IMR-90 (cell line): ENCODE results near the gene CCDC97. TPM values are rescaled to one million over a fixed set of nuclear protein-coding genes. Genes with fewer than 3 reads are reported as not detected.

Experiments
- ATAC-seq: fragments of 200-7000 bp; cut with Tn5 transposase; 2 replicates; pipeline ENCODE4 v1.9.1; 2020; ENCODE audit warnings: low read depth, mild to moderate bottlenecking, moderate library complexity
- BruUV-seq: library from RNA; stranded (reverse); fragments of 400-500 nt; replicated peaks from 2 replicates; lab custom pipeline; 2021; lab: Mats Ljungman, UMichigan
- CTCF ChIA-PET: fragments of 300-600 bp; formaldehyde crosslinking; extraction: SDS; loops from one replicate; lab custom pipeline; 2021; ENCODE audit warnings: antibody characterized with exemption; lab: Yijun Ruan, JAX
- POLR2A ChIA-PET: fragments of 300-600 bp; sonication (Branson Sonifier 250); formaldehyde crosslinking; loops from one replicate; lab custom pipeline; 2022; ENCODE audit warnings: antibody characterized with exemption; ENCODE audit not compliant: unreplicated experiment; lab: Charles Lee
- DNase-seq: peaks from one replicate; pipeline ENCODE4 v3.0.0; 2013
- H2AFZ ChIP-seq: replicated peaks from 2 replicates; pipeline ENCODE3; 2013; ENCODE audit warnings: low read length, mild to moderate bottlenecking; ENCODE audit not compliant: poor library complexity
- H2AK5ac ChIP-seq: 2 replicates; pipeline ENCODE4 v1.6.1; 2013; ENCODE audit warnings: low read depth, low read length, inconsistent platforms
- H2AK9ac ChIP-seq: replicated peaks from 2 replicates; pipeline ENCODE3; 2013; ENCODE audit warnings: mild to moderate bottlenecking, low read depth, low read length, moderate library complexity; ENCODE audit not compliant: poor library complexity
- H2BK120ac ChIP-seq: 2 replicates; pipeline ENCODE4 v1.6.1; 2013; ENCODE audit warnings: low read depth, low read length, inconsistent platforms
- H2BK15ac ChIP-seq: 3 replicates; pipeline ENCODE4 v1.6.1; 2013; ENCODE audit warnings: low read depth, low read length, inconsistent platforms
- H2BK20ac ChIP-seq: 2 replicates; pipeline ENCODE4 v1.6.1; 2013; ENCODE audit warnings: low read depth, mild to moderate bottlenecking, inconsistent platforms, low read length, moderate library complexity
- H2BK5ac ChIP-seq: 2 replicates; pipeline ENCODE4 v1.6.1; 2013; ENCODE audit warnings: mild to moderate bottlenecking, low read depth, low read length, inconsistent platforms; ENCODE audit not compliant: poor library complexity, severe bottlenecking
- H3K14ac ChIP-seq: replicated peaks from 2 replicates; pipeline ENCODE4 v1.6.1; 2013; ENCODE audit warnings: low read depth, low read length, inconsistent platforms
- H3K18ac ChIP-seq: 2 replicates; pipeline ENCODE4 v1.6.1; 2013; ENCODE audit warnings: low read depth, low read length, control low read depth
- H3K23ac ChIP-seq: 2 replicates; pipeline ENCODE4 v1.6.1; 2013; ENCODE audit warnings: low read depth, low read length, inconsistent platforms
- H3K27ac ChIP-seq: 2 replicates; pipeline ENCODE4 v1.5.1; 2013; ENCODE audit warnings: mild to moderate bottlenecking, control low read depth, low read length; ENCODE audit not compliant: insufficient read depth
- H3K27me3 ChIP-seq: 2 replicates; pipeline ENCODE4 v1.6.1; 2013; ENCODE audit warnings: low read length; ENCODE audit not compliant: control insufficient read depth, insufficient read depth
- H3K36me3 ChIP-seq: 2 replicates; pipeline ENCODE4 v1.6.1; 2013; ENCODE audit warnings: low read length, mixed read lengths; ENCODE audit not compliant: control insufficient read depth, insufficient read depth
- H3K4ac ChIP-seq: 2 replicates; pipeline ENCODE4 v1.6.1; 2013; ENCODE audit warnings: low read depth, low read length, inconsistent platforms
- H3K4me1 ChIP-seq: 2 replicates; pipeline ENCODE4 v1.6.1; 2013; ENCODE audit warnings: low read length, mixed read lengths; ENCODE audit not compliant: control insufficient read depth, insufficient read depth
- H3K4me2 ChIP-seq: 2 replicates; pipeline ENCODE4 v1.6.1; 2013; ENCODE audit warnings: low read depth, mild to moderate bottlenecking, control low read depth, low read length, moderate library complexity
- H3K4me3 ChIP-seq: 2 replicates; pipeline ENCODE4 v1.5.1; 2013; ENCODE audit warnings: low read depth, mild to moderate bottlenecking, control low read depth, low read length, moderate library complexity; ENCODE audit not compliant: insufficient read depth
- H3K56ac ChIP-seq: 2 replicates; pipeline ENCODE4 v1.6.1; 2013; ENCODE audit warnings: low read length, inconsistent platforms; ENCODE audit not compliant: insufficient read depth; ENCODE audit errors: extremely low read depth
- H3K79me1 ChIP-seq, 2 experiments: 2 replicates each; pipeline ENCODE4 v1.6.1; 2013; ENCODE audit warnings: low read length in 2 of 2, inconsistent platforms in 1 of 2, low read depth in 1 of 2
- H3K9ac ChIP-seq: 2 replicates; pipeline ENCODE4 v1.6.1; 2013; ENCODE audit warnings: low read depth, low read length, control low read depth
- H3K9me1 ChIP-seq: 2 replicates; pipeline ENCODE4 v1.6.1; 2013; ENCODE audit warnings: low read length, inconsistent platforms; ENCODE audit not compliant: insufficient read depth
- H3K9me3 ChIP-seq: 2 replicates; pipeline ENCODE4 v1.6.1; 2013; ENCODE audit warnings: low read length; ENCODE audit not compliant: control insufficient read depth, insufficient read depth
- H4K20me1 ChIP-seq: 2 replicates; pipeline ENCODE4 v1.6.1; 2013; ENCODE audit warnings: low read length, inconsistent platforms; ENCODE audit not compliant: insufficient read depth
- H4K5ac ChIP-seq: 2 replicates; pipeline ENCODE4 v1.6.1; 2013; ENCODE audit warnings: mild to moderate bottlenecking, low read depth, low read length, control low read depth
- H4K8ac ChIP-seq, 2 experiments: 2 replicates each; pipeline ENCODE4 v1.6.1; 2013; ENCODE audit warnings: low read depth in 2 of 2, low read length in 2 of 2, control low read depth in 1 of 2, inconsistent platforms in 1 of 2
- H4K91ac ChIP-seq: 2 replicates; pipeline ENCODE4 v1.6.1; 2013; ENCODE audit warnings: low read depth, low read length, inconsistent platforms; ENCODE audit not compliant: insufficient read depth
- BHLHE40 ChIP-seq: fragments of 150-350 bp; IDR thresholded peaks from 2 replicates; pipeline ENCODE4 v1.6.1; 2016; ENCODE audit warnings: mild to moderate bottlenecking, low read depth, low read length
- CEBPB ChIP-seq: IDR thresholded peaks from 2 replicates; pipeline ENCODE4 v1.6.1; 2012; ENCODE audit warnings: low read depth, low read length, improper control_type of control experiment
- MXI1 ChIP-seq: IDR thresholded peaks from 2 replicates; pipeline ENCODE4 v1.6.1; 2012; ENCODE audit warnings: low read depth, mild to moderate bottlenecking, low read length, moderate library complexity, borderline replicate concordance
- NFE2L2 ChIP-seq: fragments of 150-350 bp; IDR thresholded peaks from 2 replicates; pipeline ENCODE4 v1.6.1; 2016; ENCODE audit warnings: low read depth, mild to moderate bottlenecking, low read length
- SMC3 ChIP-seq: fragments of 150-350 bp; IDR thresholded peaks from 2 replicates; pipeline ENCODE4 v1.6.1; 2016; ENCODE audit warnings: low read depth, mild to moderate bottlenecking, antibody characterized with exemption, low read length, moderate library complexity
- WGBS, 2 experiments: methylation state at CpG; one replicate each; pipeline versions ENCODE4 v1.1.5 to v1.1.7; 2013; ENCODE audit warnings: missing lambda C conversion rate in 2 of 2; ENCODE audit not compliant: insufficient read length in 1 of 2; ENCODE audit errors: extremely low coverage in 2 of 2; 5-methylcytosine and 5-hydroxymethylcytosine counted together
- dilution Hi-C: fragments of 300-500 bp; cut with HindIII; formaldehyde crosslinking; loops from one replicate; pipeline ENCODE4 v1.14.3; 2018; ENCODE audit warnings: low sequenced_read_pairs; ENCODE audit not compliant: unreplicated experiment
- in situ Hi-C: fragments of 300-500 bp; cut with MboI; formaldehyde crosslinking; loops from 3 replicates; pipeline ENCODE4 v1.14.3; 2019; ENCODE audit warnings: low sequenced_read_pairs, inconsistent platforms, mixed read lengths
- intact Hi-C: fragments of 100-400 bp; cut with micrococcal nuclease; formaldehyde crosslinking; loops from 2 replicates; pipeline ENCODE4 v1.10.0; 2022
- polyA plus RNA-seq, 3 experiments: library from polyadenylated mRNA; depleted of rRNA; stranded (reverse); fragments of >200 nt; gene quantifications; 2 replicates each; pipeline ENCODE4 v1.2.3, GENCODE V29; 2012; ENCODE audit warnings: low replicate concordance in 1 of 3
- total RNA-seq: library from RNA; depleted of rRNA; stranded (reverse); fragments of >200 nt; gene quantifications from 2 replicates; pipeline ENCODE4 v1.2.3, GENCODE V29; 2012

The CCDC97 gene
- total and polyA plus RNA-seq, 2 of the 4 experiments (the other 2 are of a cell fraction) = 4.1 to 11.0 TPM

DNA sequence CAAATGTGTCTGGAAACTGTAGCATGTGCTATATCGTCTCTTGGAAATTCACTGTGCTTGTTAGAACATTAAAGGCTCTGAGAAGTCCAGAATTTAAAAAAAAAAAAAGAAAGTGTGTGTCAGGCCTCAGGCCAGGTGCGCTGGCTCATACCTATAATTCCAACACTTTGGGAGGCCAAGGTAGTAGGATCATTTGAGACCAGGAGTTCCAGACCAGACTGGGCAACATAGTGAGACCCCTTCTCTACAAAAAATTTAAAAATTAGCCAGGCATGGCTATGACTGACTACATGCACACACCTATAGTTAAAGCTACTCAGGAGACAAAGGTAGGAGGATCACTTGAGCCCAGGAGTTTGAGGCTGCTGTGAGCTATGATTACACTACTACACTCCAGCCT lies 40.9 kb upstream of the CCDC97 start:
- no peak overlapping the region for H2BK20ac ChIP-seq
- no peak overlapping the region for H3K4me2 ChIP-seq
- no peak for TF ChIP-seq BHLHE40
- no peak for TF ChIP-seq NFE2L2
- TF ChIP-seq MXI1 = no peak
- TF ChIP-seq SMC3 = no peak
- no peak for TF ChIP-seq CEBPB
- peaks cover 40 to 66% of the 10 kb centered on the region in 2 experiments for H3K79me1 ChIP-seq
- H2BK5ac ChIP-seq = no peak overlapping the region
- H3K27ac ChIP-seq = no peak overlapping the region
- H4K8ac ChIP-seq = no peak overlapping the region
- no peak overlapping the region for H3K4me3 ChIP-seq
- in situ Hi-C loops (loop anchor here (25.0 kb wide), 1 partner anchor 607 kb away; no protein-coding TSS in a partner anchor), dilution Hi-C loops (no loop called here), intact Hi-C loops (no loop called here)
- no peak overlapping the region for H3K9ac ChIP-seq
- WGBS, 2 experiments = no CpG with 5 or more reads among the region's 2 CpGs
- DNase-seq (no peak), ATAC-seq (no peak)
- H3K14ac ChIP-seq = no peak overlapping the region
- ChIA-PET POLR2A (no interaction called here), CTCF (no interaction called here)
- no peak overlapping the region for H2AK5ac ChIP-seq
- no peaks in the 10 kb centered on the region for H3K27me3 ChIP-seq
- H3K4ac ChIP-seq = no peak overlapping the region
- BruUV-seq = no TSS peak
- no peak overlapping the region for H3K56ac ChIP-seq
- peaks cover 8% of the 10 kb centered on the region; the same call in 1 of the 2 replicates for H3K9me1 ChIP-seq
- H2BK120ac ChIP-seq = no peak overlapping the region
- peaks cover 9% of the 10 kb centered on the region for H3K4me1 ChIP-seq
- no peak overlapping the region for H3K18ac ChIP-seq
- no peak overlapping the region for H2AFZ ChIP-seq
- H4K20me1 ChIP-seq = peaks cover 40% of the 10 kb centered on the region
- H3K36me3 ChIP-seq = peaks cover 54% of the 10 kb centered on the region
- H3K23ac ChIP-seq = no peak overlapping the region
- no peak overlapping the region for H4K5ac ChIP-seq
- H2AK9ac ChIP-seq = no peak overlapping the region
- no peak overlapping the region for H4K91ac ChIP-seq
- H3K9me3 ChIP-seq = no peaks in the 10 kb centered on the region
- no peak overlapping the region for H2BK15ac ChIP-seq
